Karpas-422 (cell line): Measurements from ENCODE around the gene C4orf50. TPM values are rescaled to one million over a fixed set of nuclear protein-coding genes. Genes with fewer than 3 reads are reported as not detected.
A peak's percentile ranks its signal among the peaks of the same experiment; 100 is the strongest.

Source experiments
- DNase-seq: peaks from one replicate; pipeline ENCODE4 v3.0.0-alpha.2; 2015
- H2AFZ ChIP-seq: fragments of 200-600 bp; sonication (generic); 2 replicates; pipeline ENCODE4 v1.6.1; 2014; ENCODE audit warnings: antibody characterized with exemption, low read length, mixed read lengths
- H3K27ac ChIP-seq: fragments of 200-600 bp; sonication (generic); 2 replicates; pipeline ENCODE4 v1.5.1; 2014; ENCODE audit warnings: mild to moderate bottlenecking, low read length, moderate library complexity
- H3K27me3 ChIP-seq: fragments of 200-600 bp; sonication (generic); 2 replicates; pipeline ENCODE4 v1.6.1; 2014; ENCODE audit warnings: low read length, mixed read lengths
- H3K36me3 ChIP-seq: fragments of 200-600 bp; sonication (generic); 2 replicates; pipeline ENCODE4 v1.6.1; 2014; ENCODE audit warnings: low read length, mixed read lengths; ENCODE audit not compliant: insufficient read depth
- H3K4me1 ChIP-seq: fragments of 200-600 bp; sonication (generic); 2 replicates; pipeline ENCODE4 v1.6.1; 2014; ENCODE audit warnings: mild to moderate bottlenecking, low read length, mixed read lengths
- H3K4me2 ChIP-seq: fragments of 200-600 bp; sonication (generic); 2 replicates; pipeline ENCODE4 v1.6.1; 2014; ENCODE audit warnings: low read length, low read depth, mild to moderate bottlenecking; ENCODE audit not compliant: poor library complexity, severe bottlenecking
- H3K4me3 ChIP-seq: fragments of 200-600 bp; sonication (generic); 2 replicates; pipeline ENCODE4 v1.5.1; 2014; ENCODE audit warnings: mild to moderate bottlenecking, antibody characterized with exemption, low read length, mixed read lengths
- H3K79me2 ChIP-seq: fragments of 200-600 bp; sonication (generic); 2 replicates; pipeline ENCODE4 v1.6.1; 2014; ENCODE audit warnings: mild to moderate bottlenecking, low read length, mixed read lengths
- H3K9ac ChIP-seq: fragments of 200-600 bp; sonication (generic); 2 replicates; pipeline ENCODE4 v1.6.0; 2014; ENCODE audit warnings: low read length
- H3K9me2 ChIP-seq: fragments of 200-600 bp; sonication (generic), shearing (Covaris generic); replicated peaks from 2 replicates; pipeline ENCODE4 v1.6.0; 2014; ENCODE audit warnings: mild to moderate bottlenecking, low read length, moderate library complexity; ENCODE audit not compliant: insufficient read depth
- H3K9me3 ChIP-seq: fragments of 300-700, 200-600 bp; sonication (generic); 2 replicates; pipeline ENCODE4 v1.6.1; 2014; ENCODE audit warnings: low read length, mixed read lengths
- H4K20me1 ChIP-seq: fragments of 200-600 bp; sonication (generic); 2 replicates; pipeline ENCODE4 v1.6.1; 2014; ENCODE audit warnings: mild to moderate bottlenecking, antibody characterized with exemption, low read length, low read depth; ENCODE audit not compliant: insufficient read depth
- total RNA-seq: library from RNA; depleted of rRNA; stranded (reverse); fragments of >200 nt; shearing (Covaris generic); gene quantifications from 2 replicates; pipeline ENCODE4 v1.2.3, GENCODE V29; 2014; ENCODE audit warnings: low replicate concordance

Gene C4orf50
- total RNA-seq, 1 experiment from 2014 or later: 0.19 TPM

GRCh38 chr4:5919571-5919970, 98.7 kb downstream of the C4orf50 start:
- Histone ChIP-seq H3K36me3 (no peaks in the 10 kb centered on the region), H2AFZ (no peak overlapping the region), H3K9ac (peak overlapping the region; percentile 59), H3K79me2 (no peaks in the 10 kb centered on the region), H3K4me1 (peaks cover 77% of the 10 kb centered on the region), H3K4me3 (peak overlapping the region; percentile 56), H4K20me1 (no peaks in the 10 kb centered on the region), H3K27me3 (no peaks in the 10 kb centered on the region), H3K4me2 (peak overlapping the region; percentile 79), H3K9me2 (no peaks in the 10 kb centered on the region), H3K9me3 (no peaks in the 10 kb centered on the region), H3K27ac (peak overlapping the region; percentile 92)
- peak; percentile 94 for DNase-seq

- Histone ChIP-seq H3K79me2 (no peaks in the 10 kb centered on the region), H4K20me1 (no peaks in the 10 kb centered on the region), H3K27ac (peak overlapping the region; percentile 92), H3K9me2 (no peaks in the 10 kb centered on the region), H3K9ac (peak overlapping the region; percentile 59), H3K4me2 (peak overlapping the region; percentile 79), H3K36me3 (no peaks in the 10 kb centered on the region), H2AFZ (no peak overlapping the region), H3K4me3 (peak overlapping the region; percentile 56; the same call in 1 of the 2 replicates), H3K4me1 (peaks cover 72% of the 10 kb centered on the region), H3K9me3 (no peaks in the 10 kb centered on the region), H3K27me3 (no peaks in the 10 kb centered on the region)
- DNase-seq: peak; percentile 66
Observed at GRCh38 chr4:5919044-5919443, 99.2 kb downstream of the C4orf50 start.

- no peaks in the 10 kb centered on the region for H3K27me3 ChIP-seq
- H3K9me3 ChIP-seq: no peaks in the 10 kb centered on the region
- no peaks in the 10 kb centered on the region for H3K9me2 ChIP-seq
- H3K27ac ChIP-seq: peak overlapping the region; percentile 92
- H3K4me2 ChIP-seq: peak overlapping the region; percentile 79
- peaks cover 69% of the 10 kb centered on the region for H3K4me1 ChIP-seq
- H3K9ac ChIP-seq: peak overlapping the region; percentile 59
- no peaks in the 10 kb centered on the region for H3K36me3 ChIP-seq
- H4K20me1 ChIP-seq: no peaks in the 10 kb centered on the region
- H3K4me3 ChIP-seq: peak overlapping the region; percentile 56; the same call in 1 of the 2 replicates
- DNase-seq: no peak
- H2AFZ ChIP-seq: no peak overlapping the region
- no peaks in the 10 kb centered on the region for H3K79me2 ChIP-seq
Observed at GRCh38 chr4:5918331-5918985, 99.8 kb downstream of the C4orf50 start.

GRCh38 chr4:5917672-5918071, 100.6 kb downstream of the C4orf50 start:
- DNase-seq: no peak
- no peak overlapping the region for H3K27ac ChIP-seq
- H3K79me2 ChIP-seq: no peaks in the 10 kb centered on the region
- H4K20me1 ChIP-seq: no peaks in the 10 kb centered on the region
- H3K36me3 ChIP-seq: no peaks in the 10 kb centered on the region
- no peak overlapping the region for H2AFZ ChIP-seq
- peak overlapping the region; percentile 79 for H3K4me2 ChIP-seq
- H3K9me2 ChIP-seq: no peaks in the 10 kb centered on the region
- H3K9ac ChIP-seq: no peak overlapping the region
- H3K27me3 ChIP-seq: no peaks in the 10 kb centered on the region
- peaks cover 72% of the 10 kb centered on the region for H3K4me1 ChIP-seq
- no peaks in the 10 kb centered on the region for H3K9me3 ChIP-seq
- H3K4me3 ChIP-seq: peak overlapping the region; percentile 56; the same call in 1 of the 2 replicates

DNA sequence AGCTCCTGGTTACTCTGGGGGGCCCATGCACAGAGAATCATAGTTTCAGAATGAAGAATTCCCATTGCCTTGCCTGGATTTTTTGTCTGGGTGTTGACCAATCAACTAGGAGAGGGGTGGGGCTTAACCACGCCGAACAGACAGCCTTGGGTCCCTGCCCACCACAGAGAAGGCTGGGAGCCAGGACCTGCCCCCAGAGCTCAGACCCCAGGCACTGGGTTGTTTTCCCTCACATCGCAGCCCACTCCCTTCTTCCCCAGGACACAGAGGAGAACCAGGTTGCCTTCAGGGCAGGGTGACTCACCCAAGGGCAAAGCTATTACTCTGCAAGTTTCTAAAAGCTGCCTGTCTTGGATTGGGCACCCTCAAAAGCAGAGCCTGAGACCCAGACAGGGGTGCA, 102.0 kb downstream of the C4orf50 start:
- H3K79me2 ChIP-seq: no peaks in the 10 kb centered on the region
- H3K9me2 ChIP-seq: no peaks in the 10 kb centered on the region
- H3K27ac ChIP-seq: no peak overlapping the region
- H3K36me3 ChIP-seq: no peaks in the 10 kb centered on the region
- H3K4me1 ChIP-seq: peaks cover 66% of the 10 kb centered on the region
- H3K27me3 ChIP-seq: no peaks in the 10 kb centered on the region
- peak overlapping the region; percentile 47 for H3K4me2 ChIP-seq
- DNase-seq: no peak
- no peak overlapping the region for H3K9ac ChIP-seq
- no peak overlapping the region for H2AFZ ChIP-seq
- H3K9me3 ChIP-seq: no peaks in the 10 kb centered on the region
- H3K4me3 ChIP-seq: no peak overlapping the region
- no peaks in the 10 kb centered on the region for H4K20me1 ChIP-seq

- H3K4me1 ChIP-seq: peaks cover 39% of the 10 kb centered on the region
- DNase-seq: no peak
- H3K27ac ChIP-seq: no peak overlapping the region
- H3K79me2 ChIP-seq: no peaks in the 10 kb centered on the region
- H2AFZ ChIP-seq: no peak overlapping the region
- no peaks in the 10 kb centered on the region for H3K9me3 ChIP-seq
- H4K20me1 ChIP-seq: no peaks in the 10 kb centered on the region
- no peak overlapping the region for H3K4me3 ChIP-seq
- no peaks in the 10 kb centered on the region for H3K36me3 ChIP-seq
- no peaks in the 10 kb centered on the region for H3K27me3 ChIP-seq
- no peak overlapping the region for H3K9ac ChIP-seq
- H3K9me2 ChIP-seq: no peaks in the 10 kb centered on the region
- H3K4me2 ChIP-seq: no peak overlapping the region
Observed at GRCh38 chr4:5913454-5913853, 104.8 kb downstream of the C4orf50 start.

DNA sequence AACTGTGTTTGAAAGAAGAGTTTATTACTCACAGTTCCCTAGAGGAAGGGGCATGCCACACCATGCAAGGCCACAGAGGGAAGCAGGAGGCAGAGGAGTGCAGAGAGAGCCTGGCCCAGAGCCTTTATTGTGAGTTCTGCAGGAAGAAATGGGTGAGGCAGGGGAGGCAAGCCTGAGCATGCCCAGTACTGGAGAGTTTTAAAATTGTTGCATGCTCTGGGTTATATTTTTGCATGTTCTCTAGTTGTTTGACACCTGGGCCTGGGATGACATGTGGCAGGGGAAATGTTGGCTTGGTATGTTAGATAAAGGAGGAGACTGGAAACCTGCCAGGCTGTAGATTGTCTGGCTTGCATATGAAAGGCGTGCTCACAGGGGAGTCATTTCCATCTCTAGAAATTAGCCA, 105.6 kb downstream of the C4orf50 start:
- Histone ChIP-seq H3K4me3 (no peak overlapping the region), H3K36me3 (no peaks in the 10 kb centered on the region), H3K27me3 (no peaks in the 10 kb centered on the region), H3K9ac (no peak overlapping the region), H4K20me1 (no peaks in the 10 kb centered on the region), H3K4me2 (peak overlapping the region; percentile 16), H3K9me3 (no peaks in the 10 kb centered on the region), H3K4me1 (peaks cover 30% of the 10 kb centered on the region), H3K79me2 (no peaks in the 10 kb centered on the region), H2AFZ (no peak overlapping the region), H3K27ac (no peak overlapping the region), H3K9me2 (no peaks in the 10 kb centered on the region)
- no peak for DNase-seq

DNA sequence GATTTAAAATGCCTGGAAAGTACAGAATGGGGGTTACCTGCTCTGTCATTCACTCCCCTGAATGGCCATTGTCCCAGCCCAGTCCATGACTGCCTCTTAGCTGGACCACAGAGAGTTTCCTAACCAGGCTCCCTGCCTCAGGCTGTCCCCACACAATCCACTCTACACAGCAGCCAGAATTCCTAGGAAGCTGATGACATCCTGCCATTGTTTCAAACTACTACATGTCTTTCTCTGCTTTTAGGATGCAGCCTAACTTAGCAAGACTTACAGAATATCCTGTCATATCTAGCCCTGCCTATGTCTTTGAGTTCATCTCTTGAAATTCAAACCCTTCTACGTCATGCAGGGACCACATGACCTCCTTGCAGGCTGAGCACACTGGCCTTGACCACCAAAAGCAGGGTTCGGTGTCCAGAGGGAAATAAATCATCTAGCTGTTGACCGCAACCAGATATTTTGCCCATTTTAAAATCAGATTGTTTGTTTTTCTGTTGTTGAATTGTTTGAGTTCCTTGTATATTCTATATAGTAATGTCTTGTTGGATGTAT, 109.3 kb downstream of the C4orf50 start:
- Histone ChIP-seq H3K4me3 (no peak overlapping the region), H3K9me2 (no peaks in the 10 kb centered on the region), H2AFZ (no peak overlapping the region), H3K36me3 (no peaks in the 10 kb centered on the region), H3K9ac (no peak overlapping the region), H4K20me1 (no peaks in the 10 kb centered on the region), H3K27ac (no peak overlapping the region), H3K9me3 (no peaks in the 10 kb centered on the region), H3K4me2 (no peak overlapping the region), H3K4me1 (peaks cover 31% of the 10 kb centered on the region), H3K79me2 (no peaks in the 10 kb centered on the region), H3K27me3 (no peaks in the 10 kb centered on the region; the same call in 1 of the 2 replicates)
- DNase-seq: no peak
